K562 (cell line): ENCODE results near the gene DIP2C. TPM values are rescaled to one million over a fixed set of nuclear protein-coding genes. Genes with fewer than 3 reads are reported as not detected.

Experiments
- CBX5 ChIP-seq: IDR thresholded peaks from 2 replicates; pipeline ENCODE4 v1.6.1; 2014; ENCODE audit warnings: low read depth, borderline replicate concordance
- CEBPB ChIP-seq: fragments of 450-650 bp; IDR thresholded peaks from 2 replicates; pipeline ENCODE4 v1.6.1; 2016; ENCODE audit warnings: missing genetic modification characterization, missing compliant biosample characterization
- ETS2 ChIP-seq: IDR thresholded peaks from 2 replicates; pipeline ENCODE4 v1.6.1; 2016; ENCODE audit warnings: borderline replicate concordance, missing genetic modification characterization, mild to moderate bottlenecking, moderate library complexity, missing compliant biosample characterization; ENCODE audit not compliant: poor library complexity, severe bottlenecking
- ETV6 ChIP-seq, 3 experiments: fragments of 150-350 bp in 1 of 3; sonication (generic) in 1 of 3; formaldehyde crosslinking in 1 of 3; IDR thresholded peaks; 2 replicates each; pipeline versions ENCODE4 v1.6.1 to v1.8.0; 2014 to 2022; ENCODE audit warnings: borderline replicate concordance in 2 of 3, low read depth in 2 of 3, antibody characterized with exemption in 1 of 3, low read length in 1 of 3, mild to moderate bottlenecking in 1 of 3, missing genetic modification reagents in 1 of 3
- HNRNPK ChIP-seq: fragments of 200-400 bp; formaldehyde crosslinking; IDR thresholded peaks from one replicate; pipeline ENCODE4 v1.6.1; 2018; ENCODE audit warnings: mild to moderate bottlenecking, low read depth, low read length; ENCODE audit not compliant: poor library complexity, severe bottlenecking
- NCOA1 ChIP-seq: fragments of 450-650 bp; IDR thresholded peaks from 2 replicates; pipeline ENCODE4 v1.6.1; 2016; ENCODE audit warnings: low read depth
- NFRKB ChIP-seq: fragments of 450-650 bp; IDR thresholded peaks from 2 replicates; pipeline ENCODE4 v1.6.1; 2016; ENCODE audit warnings: low read depth
- NR2F6 ChIP-seq: fragments of 450-650 bp; formaldehyde crosslinking; IDR thresholded peaks from 2 replicates; pipeline ENCODE4 v1.4.0; 2020; ENCODE audit warnings: mild to moderate bottlenecking
- PURB ChIP-seq: sonication (generic); formaldehyde crosslinking; IDR thresholded peaks from 2 replicates; pipeline ENCODE4 v1.9.0; 2021; ENCODE audit warnings: low read depth, mild to moderate bottlenecking, missing genetic modification reagents
- USF1 ChIP-seq: sonication (generic); formaldehyde crosslinking; IDR thresholded peaks from 2 replicates; pipeline ENCODE4 v1.9.0; 2022; ENCODE audit warnings: mild to moderate bottlenecking, missing genetic modification reagents
- ZNF133 ChIP-seq: fragments of 250-450 bp; sonication (Bioruptor Pico); IDR thresholded peaks from 2 replicates; pipeline ENCODE4 v1.4.0; 2020; ENCODE audit warnings: mild to moderate bottlenecking
- polyA plus RNA-seq, 8 experiments: library from polyadenylated mRNA; depleted of rRNA in 4 of 8; stranded (reverse) in 5 of 8; unstranded in 3 of 8; fragments of >200 nt; fragmentation: Nextera tagmentation in 2 of 8; fragmentation: Illumina TruSeq in 1 of 8; extraction: Ambion mirVana in 2 of 8; extraction: Trizol in 1 of 8; gene quantifications; 2 replicates each; pipeline versions ENCODE4 v1.2.1 to v1.2.3, GENCODE V29; 2011 to 2014; ENCODE audit warnings: inconsistent platforms in 1 of 8, missing spikeins in 1 of 8
- total RNA-seq, 7 experiments: library from RNA; depleted of rRNA in 6 of 7; stranded (reverse); fragments of >200 nt in 6 of 7; fragmentation: Illumina TruSeq in 2 of 7; extraction: Trizol in 2 of 7; gene quantifications; 2 replicates each; pipeline versions ENCODE4 v1.2.1 to v1.2.3, GENCODE V29; 2011 to 2021; ENCODE audit warnings: low replicate concordance in 1 of 7
- TF ChIP-seq, protein P1 (sequence below): fragments of 200-400 bp; formaldehyde crosslinking; IDR thresholded peaks from 2 replicates; pipeline ENCODE4 v1.6.1; 2017; ENCODE audit warnings: mild to moderate bottlenecking, low read depth, low read length, moderate library complexity

Gene DIP2C
- total and polyA plus RNA-seq, 9 of the 15 experiments (the other 6 are each of a cell fraction or from before 2014, with no cell fraction given): 0.01 TPM; not detected in 8

DNA sequence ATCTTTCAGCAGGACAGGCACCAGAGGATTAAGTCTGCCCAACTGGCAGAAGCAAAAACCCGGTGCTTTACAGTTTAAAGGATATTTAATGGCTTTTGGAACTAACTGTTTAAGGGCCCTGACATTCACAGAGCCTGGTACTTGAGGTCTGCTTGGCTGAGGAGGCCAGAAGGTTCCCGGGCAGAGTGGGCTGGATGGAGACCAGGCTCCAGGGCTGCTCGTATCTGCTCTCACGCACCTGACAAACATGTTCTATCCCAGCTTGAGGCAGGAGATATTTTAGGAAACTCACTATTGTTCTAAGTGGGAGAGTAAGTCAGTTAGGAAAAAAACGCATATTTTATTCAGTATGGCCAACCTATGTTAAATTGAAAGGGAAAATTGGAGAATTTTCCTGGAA is 410.8 kb downstream of the DIP2C start (continued):
- TF ChIP-seq NFRKB (no peak), ETV6 (IDR thresholded peaks at IDR 0.05; ENCODE audit: borderline replicate concordance in 1 of 2, low read depth in 2 of 2, low read length in 1 of 2) (no peak), ETV6 (CRISPR knock-in tag; IDR thresholded peaks at IDR 0.05; ENCODE audit: borderline replicate concordance) (no peak), ETS2 (tag) (no peak), NCOA1 (no peak), CEBPB (tag) (no peak), NR2F6 (CRISPR knock-in tag) (no peak), ZNF133 (CRISPR knock-in tag) (no peak), CBX5 (no peak), PURB (CRISPR knock-in tag) (no peak), USF1 (CRISPR knock-in tag) (no peak), HNRNPK (no peak)
- TF ChIP-seq, protein P1, sequence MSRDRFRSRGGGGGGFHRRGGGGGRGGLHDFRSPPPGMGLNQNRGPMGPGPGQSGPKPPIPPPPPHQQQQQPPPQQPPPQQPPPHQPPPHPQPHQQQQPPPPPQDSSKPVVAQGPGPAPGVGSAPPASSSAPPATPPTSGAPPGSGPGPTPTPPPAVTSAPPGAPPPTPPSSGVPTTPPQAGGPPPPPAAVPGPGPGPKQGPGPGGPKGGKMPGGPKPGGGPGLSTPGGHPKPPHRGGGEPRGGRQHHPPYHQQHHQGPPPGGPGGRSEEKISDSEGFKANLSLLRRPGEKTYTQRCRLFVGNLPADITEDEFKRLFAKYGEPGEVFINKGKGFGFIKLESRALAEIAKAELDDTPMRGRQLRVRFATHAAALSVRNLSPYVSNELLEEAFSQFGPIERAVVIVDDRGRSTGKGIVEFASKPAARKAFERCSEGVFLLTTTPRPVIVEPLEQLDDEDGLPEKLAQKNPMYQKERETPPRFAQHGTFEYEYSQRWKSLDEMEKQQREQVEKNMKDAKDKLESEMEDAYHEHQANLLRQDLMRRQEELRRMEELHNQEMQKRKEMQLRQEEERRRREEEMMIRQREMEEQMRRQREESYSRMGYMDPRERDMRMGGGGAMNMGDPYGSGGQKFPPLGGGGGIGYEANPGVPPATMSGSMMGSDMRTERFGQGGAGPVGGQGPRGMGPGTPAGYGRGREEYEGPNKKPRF: no peak
